Cerebellar cortex (tissue), 1 donor: ENCODE measurements around the gene LCA5.
A peak's percentile ranks its signal among the peaks of the same experiment; 100 is the strongest.
"Not testable (repeated sequence)": the region's sequence is repeated elsewhere in the genome, so short reads cannot be mapped to it uniquely, and the experiment has no call there.

Source experiments
- DNase-seq: peaks from one replicate; pipeline ENCODE4 v3.0.0-alpha.2; 2015; ENCODE audit warnings: low spot score

The LCA5 gene

GRCh38 chr6:79536954-79537747 lies at the start of gene LCA5:
LCA5 (minus strand) TSS chr6:79537430; CDS start chr6:79518894, 18,536 bp downstream.
- DNase-seq: peak; percentile 99

DNA sequence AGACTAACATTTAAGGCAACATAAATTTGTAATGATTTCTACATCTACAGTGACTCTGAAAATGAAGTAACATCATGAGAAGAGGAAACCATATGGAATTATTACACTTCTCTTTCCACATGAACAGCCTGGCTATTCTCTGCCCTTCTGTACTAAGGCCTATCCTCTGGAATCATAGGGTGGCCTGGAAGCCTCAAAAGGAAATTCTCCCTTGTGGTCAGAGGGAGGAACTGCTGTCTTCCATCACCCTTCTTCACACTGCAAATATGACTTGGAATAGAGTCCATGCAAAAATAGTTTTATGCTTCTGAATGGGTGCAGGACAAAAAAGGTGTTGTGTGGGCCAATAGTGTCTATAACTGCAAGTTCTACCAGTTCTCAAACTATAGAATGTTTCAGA lies 49.3 kb upstream of the LCA5 start:
- DNase-seq: peak; percentile 36

GRCh38 chr6:79584332-79584731 lies 47.1 kb upstream of the LCA5 start:
- DNase-seq: no peak

DNA sequence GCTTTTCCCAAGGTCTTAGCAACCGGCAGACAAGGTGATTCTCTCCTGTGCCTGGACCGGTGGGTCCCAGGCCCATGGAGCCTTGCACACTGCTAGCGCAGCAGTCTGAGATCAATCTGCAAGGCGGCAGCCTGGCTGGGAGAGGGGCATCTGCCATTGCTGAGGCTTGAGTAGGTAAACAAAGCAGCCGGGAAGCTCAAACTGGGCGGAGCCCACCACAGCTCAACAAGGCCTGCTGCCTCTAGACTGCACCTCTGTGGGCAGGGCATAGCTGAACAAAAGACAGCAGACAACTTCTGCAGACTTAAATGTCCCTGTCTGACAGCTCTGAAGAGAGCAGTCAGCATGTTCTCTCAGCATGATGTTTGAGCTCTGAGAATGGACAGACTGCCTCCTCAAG lies 40.7 kb upstream of the LCA5 start:
- DNase-seq: not testable (repeated sequence)

DNA sequence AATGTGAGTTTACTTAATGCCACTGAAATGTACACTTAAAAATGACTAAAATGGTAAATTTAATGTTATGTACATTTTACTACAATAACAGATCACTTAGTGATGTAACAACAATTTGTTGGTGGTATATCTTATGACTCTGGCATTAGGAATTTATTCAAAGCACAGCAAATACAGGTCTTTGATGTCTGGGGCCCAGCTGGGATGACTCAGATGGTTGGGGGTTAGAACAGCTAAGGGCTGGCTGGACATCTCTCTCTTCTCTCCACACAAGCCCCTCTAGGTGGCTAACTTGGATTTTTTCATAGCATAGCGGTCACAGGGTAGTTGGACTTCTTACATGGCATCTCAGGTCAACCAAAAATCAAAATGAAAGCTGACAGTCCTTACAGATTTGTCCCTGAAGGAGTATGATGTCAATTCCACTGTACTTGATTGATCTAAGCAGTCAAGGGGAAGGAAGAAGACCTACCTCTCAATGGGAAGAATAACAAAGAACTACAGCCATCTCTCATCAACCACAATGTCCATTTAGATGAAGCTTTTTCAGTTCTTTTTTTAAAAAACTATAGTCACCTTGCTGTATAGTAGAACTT lies 37.5 kb upstream of the LCA5 start:
- DNase-seq: no peak

- DNase-seq: no peak
Measured at GRCh38 chr6:79574174-79574573, 36.9 kb upstream of the LCA5 start.

- DNase-seq: no peak
Measured at GRCh38 chr6:79571030-79571367, 33.8 kb upstream of the LCA5 start.

DNA sequence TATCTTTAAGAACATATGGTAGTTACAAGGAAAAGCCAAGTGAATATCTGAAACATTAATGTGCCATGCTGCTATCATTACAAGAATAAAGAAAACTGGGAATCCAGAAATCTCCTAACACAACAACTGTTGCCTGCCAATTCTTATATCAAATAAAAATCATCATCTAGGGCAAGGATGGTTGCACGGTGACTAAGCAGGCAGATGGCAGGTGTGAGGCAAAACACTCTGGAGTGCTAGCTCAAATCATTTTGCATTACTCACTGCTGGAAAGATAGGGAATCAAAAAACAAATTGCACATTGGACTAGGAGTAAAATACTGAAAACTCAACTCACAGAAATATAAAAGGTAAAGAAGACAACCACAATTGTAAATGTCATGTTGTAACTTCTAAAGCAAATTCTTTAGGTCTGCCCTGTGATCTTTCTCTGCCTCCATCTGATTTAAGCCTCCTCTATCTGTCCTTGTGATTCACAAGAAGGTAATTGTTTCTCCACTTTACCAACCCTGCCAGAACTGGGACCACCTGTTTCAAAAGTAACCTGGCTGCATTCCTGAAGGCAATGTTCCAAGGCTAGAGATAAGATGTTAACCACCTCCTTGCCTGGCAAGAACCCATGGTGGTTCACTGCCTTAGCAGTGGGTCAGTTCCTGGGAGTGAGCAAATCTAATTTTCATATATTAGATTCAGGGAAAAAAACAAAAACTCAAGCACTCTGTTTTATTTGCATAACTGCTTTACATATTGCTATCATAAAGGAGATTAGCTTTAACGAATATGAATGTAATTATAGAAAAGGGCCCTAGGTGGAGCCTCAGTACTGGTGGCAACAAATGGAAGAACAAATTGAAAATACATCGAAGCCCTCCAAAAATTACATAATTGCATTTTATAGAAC lies 33.1 kb upstream of the LCA5 start:
- peak; percentile 83 for DNase-seq

DNA sequence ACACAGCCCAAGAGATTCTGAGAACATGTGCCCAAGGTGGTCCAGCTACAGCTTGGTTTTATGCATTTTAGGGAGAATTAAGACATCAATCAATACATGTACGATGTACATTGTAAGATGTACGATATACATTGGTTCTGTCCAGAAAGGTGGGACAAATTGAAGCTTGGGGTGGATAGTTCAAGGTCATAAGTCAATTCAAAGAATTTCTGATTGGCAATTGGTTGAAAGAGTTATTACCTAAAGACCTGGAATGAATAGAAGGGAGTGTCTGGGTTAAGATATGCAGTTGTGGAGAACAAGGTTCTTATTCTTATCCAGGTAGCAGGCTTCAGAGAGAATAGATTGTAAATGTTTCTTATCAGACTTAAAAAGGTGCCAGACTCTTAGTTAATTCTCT lies 31.8 kb upstream of the LCA5 start:
- DNase-seq: no peak

GRCh38 chr6:79564636-79565035 lies 27.4 kb upstream of the LCA5 start:
- DNase-seq: no peak

- no peak for DNase-seq
Measured at GRCh38 chr6:79559706-79560105, 22.5 kb upstream of the LCA5 start.

GRCh38 chr6:79557673-79558467 lies 20.6 kb upstream of the LCA5 start:
- no peak for DNase-seq

DNA sequence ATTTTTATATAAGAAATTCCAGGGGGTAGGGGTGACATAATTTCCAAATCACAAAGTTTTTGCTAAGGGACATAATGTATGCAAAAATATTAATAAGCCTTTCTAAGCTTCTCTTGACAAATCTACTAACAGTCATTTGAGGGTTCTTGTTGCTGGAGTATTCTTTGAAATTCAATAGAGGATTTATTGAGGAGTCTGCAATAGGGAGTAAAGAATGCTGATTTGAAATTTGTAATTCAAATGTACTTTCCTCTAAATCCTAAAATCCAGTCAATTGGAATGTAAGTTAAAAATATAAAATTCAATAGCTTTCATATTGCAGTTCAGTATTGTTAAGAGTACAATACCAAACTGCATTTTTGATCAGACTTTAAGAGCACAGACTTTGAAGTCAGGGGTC lies 17.1 kb upstream of the LCA5 start:
- no peak for DNase-seq

DNA sequence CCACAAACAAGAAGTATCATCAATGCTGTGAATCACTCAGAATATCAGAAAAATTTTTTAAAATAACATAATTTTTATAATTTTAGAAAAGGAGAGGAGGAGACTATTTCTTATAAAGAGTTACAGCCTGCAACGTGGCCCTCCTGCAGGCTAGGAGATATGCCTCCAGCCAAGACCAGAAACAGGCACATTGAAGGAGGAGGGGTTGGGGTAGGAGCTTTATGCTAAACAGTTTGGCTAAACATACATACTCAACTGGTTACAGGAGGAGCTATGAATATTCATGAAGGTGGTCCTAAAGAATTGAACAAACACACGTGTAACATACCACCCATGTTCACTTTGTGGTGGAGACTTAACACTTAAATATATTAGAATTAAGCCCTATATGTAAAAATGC lies 14.2 kb upstream of the LCA5 start:
- no peak for DNase-seq

DNA sequence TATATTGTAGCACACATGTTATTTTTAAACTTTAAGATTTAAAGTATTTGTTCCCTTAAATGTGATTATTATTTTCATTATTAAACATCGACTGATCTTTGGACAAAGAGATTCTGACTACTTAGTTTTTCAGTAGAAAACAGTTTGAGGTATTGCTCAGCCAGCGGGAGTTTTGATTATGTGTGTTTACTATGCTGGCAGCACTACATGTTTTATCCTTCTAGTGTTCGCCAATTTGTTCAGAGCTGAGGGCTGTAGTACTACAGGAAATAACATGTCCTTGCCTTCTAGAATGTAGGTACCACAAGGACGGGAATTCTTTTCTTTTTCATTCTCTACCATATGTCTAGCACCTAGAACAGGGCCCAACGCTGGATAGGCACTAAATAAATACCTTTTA lies 11.1 kb upstream of the LCA5 start:
- DNase-seq: no peak

DNA sequence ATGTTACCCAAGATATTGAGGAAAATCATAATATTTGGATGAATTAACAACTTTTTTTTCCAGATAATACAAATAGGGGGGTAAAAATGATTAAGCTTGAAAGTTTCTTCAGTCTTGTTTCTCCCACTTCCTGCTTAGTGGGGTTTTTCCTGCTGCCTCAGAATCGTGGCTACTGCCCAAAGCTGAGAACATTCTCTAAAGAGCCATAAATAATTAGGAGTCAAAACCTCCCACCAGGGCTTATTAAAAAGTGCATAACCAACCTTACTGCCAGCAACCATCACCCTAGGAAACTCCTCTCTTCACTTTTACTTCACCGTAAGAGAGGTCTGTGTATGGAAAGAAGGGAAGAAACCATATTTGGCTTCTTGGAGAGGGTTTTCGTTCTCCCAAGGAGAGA lies 9.0 kb upstream of the LCA5 start:
- DNase-seq: no peak

GRCh38 chr6:79544939-79545450 lies 7.8 kb upstream of the LCA5 start:
- DNase-seq: peak; percentile 94

- peak; percentile 80 for DNase-seq
Measured at GRCh38 chr6:79544299-79544927, 7.2 kb upstream of the LCA5 start.

DNA sequence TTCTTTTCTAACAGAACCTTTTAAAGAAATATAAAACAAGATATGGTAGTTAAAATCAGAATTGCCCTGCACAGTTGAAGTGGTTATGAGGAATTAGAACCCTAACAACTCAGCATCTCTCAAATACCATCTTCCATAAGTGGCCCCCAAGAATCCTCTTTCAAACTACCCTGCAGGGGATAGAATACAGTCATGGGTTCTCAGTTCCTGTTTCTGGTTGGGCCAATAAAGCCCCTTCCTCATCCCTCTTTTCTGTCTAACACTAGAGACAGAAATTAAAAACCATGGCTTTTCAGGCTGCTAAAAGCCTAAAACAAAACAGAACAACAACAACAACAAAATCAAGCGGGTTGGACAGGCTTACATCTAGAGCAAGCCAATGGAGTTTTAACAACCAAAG lies 6.7 kb upstream of the LCA5 start:
- no peak for DNase-seq

DNA sequence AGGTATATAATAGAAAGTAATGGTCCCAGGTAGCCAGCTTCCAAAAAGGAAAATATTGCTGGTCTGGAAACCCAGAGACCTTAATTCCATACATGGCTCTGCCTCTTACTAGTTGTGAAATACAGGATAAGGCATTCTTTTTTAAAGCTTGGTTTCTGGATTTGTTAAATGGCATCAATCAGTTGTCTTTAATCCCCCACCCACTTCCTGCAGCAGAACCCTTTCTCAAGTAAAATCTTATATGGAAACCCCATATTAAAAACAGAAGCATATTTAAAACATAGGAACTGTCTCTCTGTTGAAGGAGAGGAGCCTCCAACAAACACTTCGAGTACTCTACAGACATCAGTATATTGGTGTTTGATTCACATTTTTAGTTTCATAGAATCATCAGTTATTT lies 6.2 kb upstream of the LCA5 start:
- no peak for DNase-seq
